BLaER1 (cell line): ENCODE results near the gene SPATC1L.

Experiments
- H3K27ac ChIP-seq: shearing (Covaris generic); formaldehyde crosslinking; 2 replicates; pipeline ENCODE4 v1.8.1; 2022
- H3K27me3 ChIP-seq: shearing (Covaris generic); formaldehyde crosslinking; 2 replicates; pipeline ENCODE4 v1.8.1; 2022
- H3K36me3 ChIP-seq: shearing (Covaris generic); formaldehyde crosslinking; 2 replicates; pipeline ENCODE4 v1.8.1; 2022
- H3K4me1 ChIP-seq: shearing (Covaris generic); formaldehyde crosslinking; 2 replicates; pipeline ENCODE4 v1.8.1; 2022
- H3K4me2 ChIP-seq: shearing (Covaris generic); formaldehyde crosslinking; 2 replicates; pipeline ENCODE4 v1.8.1; 2022
- H3K4me3 ChIP-seq: shearing (Covaris generic); formaldehyde crosslinking; 2 replicates; pipeline ENCODE4 v1.8.1; 2022
- H3K9ac ChIP-seq: shearing (Covaris generic); formaldehyde crosslinking; 2 replicates; pipeline ENCODE4 v1.8.1; 2022
- H3K9me3 ChIP-seq: shearing (Covaris generic); formaldehyde crosslinking; 2 replicates; pipeline ENCODE4 v1.8.1; 2022
- H4K20me1 ChIP-seq: shearing (Covaris generic); formaldehyde crosslinking; 2 replicates; pipeline ENCODE4 v1.8.1; 2022
- Cebpa-rat ChIP-seq: shearing (Covaris generic); IDR thresholded peaks from 2 replicates; pipeline ENCODE4 v1.8.1; 2022

The SPATC1L gene

GRCh38 chr21:46161633-46162592 lies 22.3 kb downstream of the SPATC1L start:
- TF ChIP-seq Cebpa-rat: no peak
- Histone ChIP-seq H3K27ac (no peak overlapping the region), H3K9me3 (peaks cover 11% of the 10 kb centered on the region)

GRCh38 chr21:46160907-46161632 lies 23.2 kb downstream of the SPATC1L start:
- H3K9me3 ChIP-seq: peaks cover 11% of the 10 kb centered on the region
- TF ChIP-seq Cebpa-rat: no peak
- H3K36me3 ChIP-seq: peaks cover 10% of the 10 kb centered on the region
- H4K20me1 ChIP-seq: no peaks in the 10 kb centered on the region
- H3K4me2 ChIP-seq: no peak overlapping the region
- no peak overlapping the region for H3K4me3 ChIP-seq
- H3K27me3 ChIP-seq: no peaks in the 10 kb centered on the region
- H3K4me1 ChIP-seq: no peaks in the 10 kb centered on the region
- no peak overlapping the region for H3K9ac ChIP-seq
- no peak overlapping the region for H3K27ac ChIP-seq

More at GRCh38 chr21:46161633-46162592, 22.3 kb downstream of the SPATC1L start:
- Histone ChIP-seq H3K4me2 (no peak overlapping the region), H3K4me1 (no peaks in the 10 kb centered on the region), H3K27me3 (no peaks in the 10 kb centered on the region), H3K9ac (no peak overlapping the region), H4K20me1 (no peaks in the 10 kb centered on the region), H3K36me3 (peaks cover 10% of the 10 kb centered on the region), H3K4me3 (no peak overlapping the region)

- Histone ChIP-seq H3K36me3 (peaks cover 10% of the 10 kb centered on the region), H3K27me3 (no peaks in the 10 kb centered on the region), H3K27ac (no peak overlapping the region), H4K20me1 (no peaks in the 10 kb centered on the region), H3K9ac (no peak overlapping the region), H3K9me3 (peaks cover 11% of the 10 kb centered on the region), H3K4me2 (no peak overlapping the region), H3K4me3 (no peak overlapping the region), H3K4me1 (no peaks in the 10 kb centered on the region)
- TF ChIP-seq Cebpa-rat: no peak
Measured at GRCh38 chr21:46160657-46160906, 23.7 kb downstream of the SPATC1L start.

GRCh38 chr21:46159841-46160656 lies 24.2 kb downstream of the SPATC1L start:
- peaks cover 11% of the 10 kb centered on the region for H3K9me3 ChIP-seq
- no peaks in the 10 kb centered on the region for H4K20me1 ChIP-seq
- H3K27ac ChIP-seq: no peak overlapping the region
- H3K27me3 ChIP-seq: no peaks in the 10 kb centered on the region
- H3K9ac ChIP-seq: no peak overlapping the region
- TF ChIP-seq Cebpa-rat: no peak
- no peak overlapping the region for H3K4me3 ChIP-seq
- H3K36me3 ChIP-seq: peaks cover 10% of the 10 kb centered on the region
- no peaks in the 10 kb centered on the region for H3K4me1 ChIP-seq
- no peak overlapping the region for H3K4me2 ChIP-seq

- no peak overlapping the region for H3K4me2 ChIP-seq
- peaks cover 10% of the 10 kb centered on the region for H3K36me3 ChIP-seq
- H3K4me1 ChIP-seq: no peaks in the 10 kb centered on the region
- H3K9ac ChIP-seq: no peak overlapping the region
- H4K20me1 ChIP-seq: no peaks in the 10 kb centered on the region
- no peak overlapping the region for H3K4me3 ChIP-seq
- peaks cover 11% of the 10 kb centered on the region for H3K9me3 ChIP-seq
- no peaks in the 10 kb centered on the region for H3K27me3 ChIP-seq
- no peak overlapping the region for H3K27ac ChIP-seq
- no peak for TF ChIP-seq Cebpa-rat
Measured at GRCh38 chr21:46159390-46159789, 24.9 kb downstream of the SPATC1L start.

GRCh38 chr21:46158666-46159300 lies 25.5 kb downstream of the SPATC1L start:
- TF ChIP-seq Cebpa-rat: no peak
- H3K36me3 ChIP-seq: peaks cover 10% of the 10 kb centered on the region
- H3K9ac ChIP-seq: no peak overlapping the region
- no peak overlapping the region for H3K4me2 ChIP-seq
- no peak overlapping the region for H3K4me3 ChIP-seq
- no peaks in the 10 kb centered on the region for H4K20me1 ChIP-seq
- peaks cover 11% of the 10 kb centered on the region for H3K9me3 ChIP-seq
- H3K27ac ChIP-seq: no peak overlapping the region
- no peaks in the 10 kb centered on the region for H3K27me3 ChIP-seq
- H3K4me1 ChIP-seq: no peaks in the 10 kb centered on the region

GRCh38 chr21:46157987-46158451 lies 26.2 kb downstream of the SPATC1L start:
- no peaks in the 10 kb centered on the region for H4K20me1 ChIP-seq
- no peak overlapping the region for H3K9ac ChIP-seq
- no peak overlapping the region for H3K4me3 ChIP-seq
- H3K27me3 ChIP-seq: no peaks in the 10 kb centered on the region
- no peak for TF ChIP-seq Cebpa-rat
- peaks cover 10% of the 10 kb centered on the region for H3K36me3 ChIP-seq
- H3K4me1 ChIP-seq: no peaks in the 10 kb centered on the region
- no peak overlapping the region for H3K4me2 ChIP-seq
- H3K27ac ChIP-seq: no peak overlapping the region
- H3K9me3 ChIP-seq: peaks cover 11% of the 10 kb centered on the region

GRCh38 chr21:46157396-46157986 lies 26.8 kb downstream of the SPATC1L start:
- TF ChIP-seq Cebpa-rat: no peak
- H4K20me1 ChIP-seq: no peaks in the 10 kb centered on the region

GRCh38 chr21:46156678-46157077 lies 27.6 kb downstream of the SPATC1L start:
- H3K9ac ChIP-seq: no peak overlapping the region
- no peak overlapping the region for H3K4me3 ChIP-seq
- TF ChIP-seq Cebpa-rat: no peak
- H4K20me1 ChIP-seq: no peaks in the 10 kb centered on the region
- H3K4me1 ChIP-seq: no peaks in the 10 kb centered on the region
- peaks cover 8% of the 10 kb centered on the region for H3K9me3 ChIP-seq
- peaks cover 7% of the 10 kb centered on the region for H3K36me3 ChIP-seq
- no peak overlapping the region for H3K27ac ChIP-seq
- no peaks in the 10 kb centered on the region for H3K27me3 ChIP-seq
- H3K4me2 ChIP-seq: no peak overlapping the region

More at GRCh38 chr21:46157396-46157986, 26.8 kb downstream of the SPATC1L start:
- no peak overlapping the region for H3K27ac ChIP-seq
- no peaks in the 10 kb centered on the region for H3K4me1 ChIP-seq
- peaks cover 11% of the 10 kb centered on the region for H3K9me3 ChIP-seq
- H3K9ac ChIP-seq: no peak overlapping the region
- H3K36me3 ChIP-seq: peaks cover 10% of the 10 kb centered on the region
- H3K4me2 ChIP-seq: no peak overlapping the region
- H3K27me3 ChIP-seq: no peaks in the 10 kb centered on the region
- H3K4me3 ChIP-seq: no peak overlapping the region
